ENCODE results near the gene S100A9. TPM values are rescaled to one million over a fixed set of nuclear protein-coding genes. Genes with fewer than 3 reads are reported as not detected.

The S100A9 gene
- total RNA-seq, 1 experiment from 2014 or later: 0.59 TPM

DNA sequence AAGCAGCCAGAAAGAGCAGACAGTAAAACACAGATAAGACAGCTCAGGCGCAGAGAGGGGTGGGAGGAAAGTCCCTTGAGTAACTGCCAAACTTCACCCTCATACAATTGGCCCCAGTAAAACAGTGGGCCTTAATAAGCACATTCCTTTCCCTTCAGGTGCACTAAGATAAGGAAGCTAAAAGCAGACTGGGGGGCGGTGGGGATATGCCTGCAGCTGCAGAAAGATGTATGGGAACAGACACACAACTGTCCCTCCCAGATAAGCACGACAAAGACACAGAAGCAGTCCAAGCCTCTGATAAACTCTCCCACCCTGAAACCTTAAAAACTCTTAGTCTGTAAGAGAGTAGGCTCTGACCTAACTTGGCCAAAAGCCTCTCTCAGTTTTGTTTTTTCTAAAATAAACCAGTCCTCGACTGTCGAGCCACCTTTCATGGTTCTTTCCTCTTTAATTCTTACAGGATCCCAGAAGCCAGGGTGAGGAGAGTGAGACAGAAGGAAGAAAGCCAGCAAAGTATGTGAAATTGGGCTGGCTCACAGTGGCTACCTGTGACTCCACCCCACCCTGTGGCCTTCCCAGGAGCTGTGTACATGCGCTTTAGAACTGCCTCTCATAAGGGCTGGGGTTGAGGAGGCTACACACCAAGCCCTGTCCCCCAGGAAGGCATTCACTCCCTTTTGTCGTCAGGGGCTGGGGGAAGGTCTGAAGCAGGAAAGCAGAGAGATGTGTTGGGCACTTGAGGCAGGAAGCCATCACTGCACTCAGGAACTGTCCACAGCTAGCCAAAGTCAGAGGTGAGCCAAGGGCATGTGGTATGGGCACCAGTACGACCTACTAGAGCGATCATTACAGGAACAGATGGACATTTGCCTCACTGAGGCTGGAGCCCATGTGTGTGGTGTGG is 13.6 kb upstream of the S100A9 start:
- H2AFZ ChIP-seq (ENCODE audit: low read depth, low read length, poor library complexity, severe bottlenecking): no peak overlapping the region
- H3K9me3 ChIP-seq (ENCODE audit: control insufficient read depth in 1 of 2, insufficient read depth in 1 of 2, low read depth in 1 of 2, low read length in 2 of 2): no peaks in the 10 kb centered on the region
- no peak overlapping the region for H3K27ac ChIP-seq (ENCODE audit: low read depth, low read length)
- H3K9ac ChIP-seq (ENCODE audit: low read length): no peak overlapping the region
- ChIA-PET CTCF (interaction anchor here (0.7 to 1.6 kb wide), 3 partner anchors 8 to 10 kb away, joined by 3 to 6 read pairs (median 3); no protein-coding TSS in a partner anchor), RAD21 (ENCODE audit: low non-redundant PET in 1 of 2, low total read pairs in 2 of 2, uncharacterized antibody in 2 of 2, unreplicated experiment in 2 of 2) (no interaction called here), POLR2A (no interaction called here)
- intact Hi-C loops (cut with micrococcal nuclease): no loop called here
- no peak for TF ChIP-seq YY1 (IDR thresholded peaks at IDR 0.05; ENCODE audit: extremely low read depth, insufficient replicate concordance, low read depth, low read length)
- TF ChIP-seq EZH2phosphoT487 (IDR thresholded peaks at IDR 0.05; ENCODE audit: borderline replicate concordance): no peak
- no peak for TF ChIP-seq FOSL1 (IDR thresholded peaks at IDR 0.05; ENCODE audit: low read depth)
- TF ChIP-seq SP1 (IDR thresholded peaks at IDR 0.05; ENCODE audit: low read depth): no peak
- TF ChIP-seq, protein P1, sequence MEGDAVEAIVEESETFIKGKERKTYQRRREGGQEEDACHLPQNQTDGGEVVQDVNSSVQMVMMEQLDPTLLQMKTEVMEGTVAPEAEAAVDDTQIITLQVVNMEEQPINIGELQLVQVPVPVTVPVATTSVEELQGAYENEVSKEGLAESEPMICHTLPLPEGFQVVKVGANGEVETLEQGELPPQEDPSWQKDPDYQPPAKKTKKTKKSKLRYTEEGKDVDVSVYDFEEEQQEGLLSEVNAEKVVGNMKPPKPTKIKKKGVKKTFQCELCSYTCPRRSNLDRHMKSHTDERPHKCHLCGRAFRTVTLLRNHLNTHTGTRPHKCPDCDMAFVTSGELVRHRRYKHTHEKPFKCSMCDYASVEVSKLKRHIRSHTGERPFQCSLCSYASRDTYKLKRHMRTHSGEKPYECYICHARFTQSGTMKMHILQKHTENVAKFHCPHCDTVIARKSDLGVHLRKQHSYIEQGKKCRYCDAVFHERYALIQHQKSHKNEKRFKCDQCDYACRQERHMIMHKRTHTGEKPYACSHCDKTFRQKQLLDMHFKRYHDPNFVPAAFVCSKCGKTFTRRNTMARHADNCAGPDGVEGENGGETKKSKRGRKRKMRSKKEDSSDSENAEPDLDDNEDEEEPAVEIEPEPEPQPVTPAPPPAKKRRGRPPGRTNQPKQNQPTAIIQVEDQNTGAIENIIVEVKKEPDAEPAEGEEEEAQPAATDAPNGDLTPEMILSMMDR (IDR thresholded peaks at IDR 0.05 in 2 of 3, conservative IDR thresholded peaks at IDR 0.05 in 1 of 3; ENCODE audit: borderline replicate concordance in 1 of 3, insufficient read depth in 1 of 3, low read depth in 2 of 3, low read length in 2 of 3): no peak
- TF ChIP-seq ELF1 (IDR thresholded peaks at IDR 0.05; ENCODE audit: borderline replicate concordance, low read depth): no peak
- TF ChIP-seq, protein P2, sequence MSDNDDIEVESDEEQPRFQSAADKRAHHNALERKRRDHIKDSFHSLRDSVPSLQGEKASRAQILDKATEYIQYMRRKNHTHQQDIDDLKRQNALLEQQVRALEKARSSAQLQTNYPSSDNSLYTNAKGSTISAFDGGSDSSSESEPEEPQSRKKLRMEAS (IDR thresholded peaks at IDR 0.05): no peak
- TF ChIP-seq, protein P3, sequence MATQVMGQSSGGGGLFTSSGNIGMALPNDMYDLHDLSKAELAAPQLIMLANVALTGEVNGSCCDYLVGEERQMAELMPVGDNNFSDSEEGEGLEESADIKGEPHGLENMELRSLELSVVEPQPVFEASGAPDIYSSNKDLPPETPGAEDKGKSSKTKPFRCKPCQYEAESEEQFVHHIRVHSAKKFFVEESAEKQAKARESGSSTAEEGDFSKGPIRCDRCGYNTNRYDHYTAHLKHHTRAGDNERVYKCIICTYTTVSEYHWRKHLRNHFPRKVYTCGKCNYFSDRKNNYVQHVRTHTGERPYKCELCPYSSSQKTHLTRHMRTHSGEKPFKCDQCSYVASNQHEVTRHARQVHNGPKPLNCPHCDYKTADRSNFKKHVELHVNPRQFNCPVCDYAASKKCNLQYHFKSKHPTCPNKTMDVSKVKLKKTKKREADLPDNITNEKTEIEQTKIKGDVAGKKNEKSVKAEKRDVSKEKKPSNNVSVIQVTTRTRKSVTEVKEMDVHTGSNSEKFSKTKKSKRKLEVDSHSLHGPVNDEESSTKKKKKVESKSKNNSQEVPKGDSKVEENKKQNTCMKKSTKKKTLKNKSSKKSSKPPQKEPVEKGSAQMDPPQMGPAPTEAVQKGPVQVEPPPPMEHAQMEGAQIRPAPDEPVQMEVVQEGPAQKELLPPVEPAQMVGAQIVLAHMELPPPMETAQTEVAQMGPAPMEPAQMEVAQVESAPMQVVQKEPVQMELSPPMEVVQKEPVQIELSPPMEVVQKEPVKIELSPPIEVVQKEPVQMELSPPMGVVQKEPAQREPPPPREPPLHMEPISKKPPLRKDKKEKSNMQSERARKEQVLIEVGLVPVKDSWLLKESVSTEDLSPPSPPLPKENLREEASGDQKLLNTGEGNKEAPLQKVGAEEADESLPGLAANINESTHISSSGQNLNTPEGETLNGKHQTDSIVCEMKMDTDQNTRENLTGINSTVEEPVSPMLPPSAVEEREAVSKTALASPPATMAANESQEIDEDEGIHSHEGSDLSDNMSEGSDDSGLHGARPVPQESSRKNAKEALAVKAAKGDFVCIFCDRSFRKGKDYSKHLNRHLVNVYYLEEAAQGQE (IDR thresholded peaks at IDR 0.05; ENCODE audit: low read depth): no peak
- TF ChIP-seq EGR1 (IDR thresholded peaks at IDR 0.05; ENCODE audit: low read depth): no peak
- TF ChIP-seq JUND (IDR thresholded peaks at IDR 0.05): no peak
- TF ChIP-seq ZFX (IDR thresholded peaks at IDR 0.05): no peak
- TF ChIP-seq, protein P4, sequence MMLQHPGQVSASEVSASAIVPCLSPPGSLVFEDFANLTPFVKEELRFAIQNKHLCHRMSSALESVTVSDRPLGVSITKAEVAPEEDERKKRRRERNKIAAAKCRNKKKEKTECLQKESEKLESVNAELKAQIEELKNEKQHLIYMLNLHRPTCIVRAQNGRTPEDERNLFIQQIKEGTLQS (IDR thresholded peaks at IDR 0.05): no peak
- TF ChIP-seq, protein P5, sequence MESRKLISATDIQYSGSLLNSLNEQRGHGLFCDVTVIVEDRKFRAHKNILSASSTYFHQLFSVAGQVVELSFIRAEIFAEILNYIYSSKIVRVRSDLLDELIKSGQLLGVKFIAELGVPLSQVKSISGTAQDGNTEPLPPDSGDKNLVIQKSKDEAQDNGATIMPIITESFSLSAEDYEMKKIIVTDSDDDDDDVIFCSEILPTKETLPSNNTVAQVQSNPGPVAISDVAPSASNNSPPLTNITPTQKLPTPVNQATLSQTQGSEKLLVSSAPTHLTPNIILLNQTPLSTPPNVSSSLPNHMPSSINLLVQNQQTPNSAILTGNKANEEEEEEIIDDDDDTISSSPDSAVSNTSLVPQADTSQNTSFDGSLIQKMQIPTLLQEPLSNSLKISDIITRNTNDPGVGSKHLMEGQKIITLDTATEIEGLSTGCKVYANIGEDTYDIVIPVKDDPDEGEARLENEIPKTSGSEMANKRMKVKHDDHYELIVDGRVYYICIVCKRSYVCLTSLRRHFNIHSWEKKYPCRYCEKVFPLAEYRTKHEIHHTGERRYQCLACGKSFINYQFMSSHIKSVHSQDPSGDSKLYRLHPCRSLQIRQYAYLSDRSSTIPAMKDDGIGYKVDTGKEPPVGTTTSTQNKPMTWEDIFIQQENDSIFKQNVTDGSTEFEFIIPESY (IDR thresholded peaks at IDR 0.05; ENCODE audit: extremely low read depth, insufficient replicate concordance, low read length): no peak
- no peak for TF ChIP-seq SIN3A (IDR thresholded peaks at IDR 0.05; ENCODE audit: low read depth)
- TF ChIP-seq SRF (IDR thresholded peaks at IDR 0.05; ENCODE audit: low read depth): no peak
- TF ChIP-seq EZH2 (IDR thresholded peaks at IDR 0.05): no peak
- TF ChIP-seq ZNF274 (IDR thresholded peaks at IDR 0.05; ENCODE audit: low read depth, low read length): no peak
- TF ChIP-seq POLR2AphosphoS5 (IDR thresholded peaks at IDR 0.05; ENCODE audit: low read depth, low read length): no peak
- no peak for TF ChIP-seq POLR2A (IDR thresholded peaks at IDR 0.05; ENCODE audit: borderline replicate concordance, extremely low read depth, insufficient read depth, insufficient read length)
- no peaks in the 10 kb centered on the region for H3K9me2 ChIP-seq (ENCODE audit: insufficient read depth)
- H3K4me3 ChIP-seq (replicated peaks in 1 of 2; ENCODE audit: low read depth in 1 of 2, low read length in 2 of 2): no peak overlapping the region
- peaks cover 43% of the 10 kb centered on the region for H3K27me3 ChIP-seq (ENCODE audit: insufficient read depth, low read length)
- no TSS peak for BruUV-seq (replicated peaks)
- no peaks in the 10 kb centered on the region for H3K36me3 ChIP-seq (ENCODE audit: control insufficient read depth in 1 of 2, insufficient read depth in 2 of 2, low read length in 2 of 2)
- DNase-seq (ENCODE audit: low read depth, low spot score): no peak
- no peaks in the 10 kb centered on the region for H3K4me1 ChIP-seq (ENCODE audit: control insufficient read depth in 1 of 2, insufficient read depth in 2 of 2, low read length in 2 of 2)
- no peaks in the 10 kb centered on the region for H3K79me2 ChIP-seq (ENCODE audit: insufficient read depth, low read length)
- no peaks in the 10 kb centered on the region for H4K20me1 ChIP-seq (ENCODE audit: insufficient read depth)
- ATAC-seq: no peak
- no peak overlapping the region for H3K4me2 ChIP-seq (ENCODE audit: low read length)
